CD4-positive, alpha-beta memory T cell (primary cell): ENCODE data around the gene KATNIP. TPM values are rescaled to one million over a fixed set of nuclear protein-coding genes. Genes with fewer than 3 reads are reported as not detected.

ENCODE experiments used
- polyA plus RNA-seq, 2 donors: library from polyadenylated mRNA; unstranded; fragments of 300-500 nt; fragmentation: Illumina TruSeq; gene quantifications; one replicate each; pipeline ENCODE4 v1.2.3, GENCODE V29; 2021
- total RNA-seq, 2 experiments: library from RNA; stranded (reverse); gene quantifications; one replicate each; pipeline ENCODE4 v1.2.3, GENCODE V29; 2021

Gene KATNIP
- total and polyA plus RNA-seq, 4 experiments from 2014 or later, result 0.31 to 22.9 (median 12.9) TPM

Other genes with a start within 250 kb of the KATNIP start
- gene IL4R, start 236.2 kb upstream of the KATNIP start, total RNA-seq, result 100 to 1,000 TPM; 143 to 152 TPM
- gene IL4R, start 236.2 kb upstream of the KATNIP start, polyA plus RNA-seq, result 10 to 100 TPM; 32.6 to 66.1 TPM
- 10 to 100 TPM; 28.3 to 29.1 TPM for gene IL21R, start 148.0 kb upstream of the KATNIP start, total RNA-seq
- gene IL21R, start 148.0 kb upstream of the KATNIP start, polyA plus RNA-seq, result 10 to 100 TPM; 18.4 to 28.3 TPM
- 10 to 100 TPM; 48.9 to 53.1 TPM for gene GTF3C1, start 231 bp upstream of the KATNIP start, total RNA-seq
- gene GTF3C1, start 231 bp upstream of the KATNIP start, polyA plus RNA-seq, result 10 to 100 TPM in 1 of 2 donors, 1 to 10 TPM in 1; 4.8 to 30.1 TPM